HG03196 (cell line): ENCODE data around the gene MAPK8IP2.
A peak's percentile ranks its signal among the peaks of the same experiment; 100 is the strongest.

Experiments
- ATAC-seq: cut with Tn5 transposase; IDR thresholded peaks from one replicate; pipeline ENCODE4 v1.9.1; 2021; ENCODE audit not compliant: unreplicated experiment

The MAPK8IP2 gene

DNA sequence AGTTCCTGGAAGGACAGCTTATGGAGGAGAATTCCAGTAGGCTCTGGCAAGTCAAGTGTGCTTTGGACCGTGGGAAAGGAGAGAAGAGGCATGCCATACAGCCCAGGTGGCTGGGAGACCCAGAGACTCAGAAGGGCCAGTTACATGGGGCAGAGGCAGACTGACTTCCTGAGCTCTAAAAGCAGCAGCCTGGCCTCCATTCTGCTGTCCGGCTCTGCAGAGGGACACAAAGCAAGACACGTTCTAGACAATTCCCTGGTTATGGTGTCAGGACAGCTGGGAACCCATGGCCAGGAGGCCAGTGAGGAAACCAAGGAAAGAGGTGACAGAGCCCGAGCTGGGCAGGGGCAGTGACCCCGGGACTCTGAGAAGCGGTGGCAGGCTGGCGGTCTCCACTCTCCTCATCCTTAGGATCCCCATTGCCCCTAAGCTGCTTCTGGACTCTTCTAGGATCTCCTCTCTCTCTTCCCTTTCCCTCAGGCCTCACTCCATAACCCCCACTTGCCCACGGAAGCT is 25.1 kb upstream of the MAPK8IP2 start:
- no peak for ATAC-seq

- no peak for ATAC-seq
Measured at GRCh38 chr22:50576070-50576469, 24.5 kb upstream of the MAPK8IP2 start.

DNA sequence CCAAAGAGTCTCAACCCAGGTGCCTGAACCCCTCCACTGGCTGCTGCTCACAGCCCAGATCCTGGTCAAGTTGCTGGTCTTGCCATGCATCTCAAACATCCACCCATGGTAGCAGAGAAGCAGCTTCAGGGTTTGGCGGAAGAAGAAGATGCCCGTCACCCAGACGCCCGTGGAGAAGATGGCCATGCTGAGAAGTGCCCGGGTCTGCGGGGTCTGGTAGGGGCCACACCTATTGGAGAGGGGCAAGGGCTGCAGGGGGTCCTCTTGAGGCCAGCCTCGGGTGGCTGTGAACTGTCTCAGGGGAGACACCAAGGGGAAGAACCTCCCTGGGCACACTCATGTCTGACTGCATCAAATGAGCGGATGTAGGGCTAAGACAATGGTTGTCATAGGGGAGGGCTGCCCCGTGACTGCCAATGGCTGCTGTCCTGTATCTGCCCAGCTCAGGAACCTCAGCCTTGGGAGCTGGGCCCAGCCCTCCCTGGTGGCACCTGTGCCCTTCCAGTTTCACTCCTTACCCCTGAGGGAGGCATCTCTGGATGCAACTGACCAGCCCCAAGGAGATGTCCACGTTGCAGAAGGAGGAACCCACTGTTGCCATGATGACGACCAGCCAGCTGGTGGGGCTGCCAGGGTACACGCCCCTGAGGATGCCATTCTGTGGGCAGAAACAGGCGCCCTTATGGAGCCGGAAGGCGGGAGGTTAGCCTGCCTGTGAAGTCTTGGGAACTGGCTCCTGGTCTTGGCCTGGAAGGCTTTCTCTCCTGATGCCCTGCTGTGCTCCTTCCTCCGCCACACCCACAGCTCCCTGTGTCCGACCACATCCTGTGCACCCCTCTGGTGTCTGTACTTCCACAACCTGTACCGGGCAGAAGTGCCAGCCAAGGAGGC is 23.5 kb upstream of the MAPK8IP2 start:
- ATAC-seq, result no peak

DNA sequence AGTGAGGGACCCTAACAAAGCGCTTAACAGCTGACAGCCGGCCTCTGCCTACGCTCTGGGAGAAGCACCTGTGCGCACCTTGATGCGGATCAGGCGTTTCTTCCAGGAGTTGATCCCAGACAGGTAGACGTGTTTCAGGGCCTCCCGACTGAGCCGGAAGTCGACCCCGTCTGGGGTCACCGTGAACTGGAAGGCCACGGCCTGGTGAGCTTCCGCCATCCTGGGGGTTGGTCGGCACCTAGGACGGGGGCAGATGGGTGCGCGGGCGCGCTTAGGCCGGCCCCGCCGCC is 23.0 kb upstream of the MAPK8IP2 start:
- ATAC-seq, result no peak

DNA sequence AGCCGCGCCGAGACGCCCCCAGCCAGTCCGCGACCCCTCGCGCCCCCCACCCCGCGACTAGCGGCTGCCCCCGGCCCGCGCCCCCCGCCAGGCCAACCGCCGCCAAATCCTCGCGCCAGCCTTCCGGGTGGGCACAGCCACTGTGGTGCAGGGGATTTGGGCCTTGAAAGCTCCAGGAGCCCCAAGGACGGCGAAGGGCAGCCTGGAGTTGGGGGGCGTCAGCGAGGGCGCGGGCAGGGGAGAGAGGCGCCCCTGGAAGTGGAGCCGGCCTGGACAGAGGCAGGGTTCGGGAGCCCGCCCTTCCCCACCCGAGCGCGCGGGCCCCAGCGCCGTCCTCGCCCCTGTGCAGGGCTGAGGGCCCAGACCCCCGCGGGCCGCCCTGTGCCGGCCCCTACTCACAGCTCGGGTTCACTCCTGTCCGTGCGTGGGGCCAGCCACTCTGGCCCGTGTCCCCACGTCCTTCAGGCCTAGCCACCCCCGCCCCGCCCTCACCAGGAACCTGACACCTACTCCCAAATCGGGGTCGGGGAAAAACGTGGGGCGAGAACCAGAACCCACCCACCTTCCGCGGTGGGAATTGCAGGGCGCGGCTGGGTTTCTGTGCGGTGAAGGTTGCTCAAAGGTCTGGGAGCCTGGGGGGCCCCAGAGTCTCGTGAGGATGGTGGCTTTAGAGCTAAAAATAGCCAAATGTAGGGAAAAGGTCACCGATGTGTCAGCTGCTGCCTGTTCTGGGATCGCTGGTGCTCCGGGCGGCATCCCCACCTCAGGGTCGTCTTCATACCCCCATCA is 22.4 kb upstream of the MAPK8IP2 start, which contains the start of gene CPT1B:
Gene CPT1B, minus strand, starts transcription at position 441 of the 789 bp plus-strand sequence. CDS start 512 bp downstream, outside the sequence.
- ATAC-seq, result no peak

DNA sequence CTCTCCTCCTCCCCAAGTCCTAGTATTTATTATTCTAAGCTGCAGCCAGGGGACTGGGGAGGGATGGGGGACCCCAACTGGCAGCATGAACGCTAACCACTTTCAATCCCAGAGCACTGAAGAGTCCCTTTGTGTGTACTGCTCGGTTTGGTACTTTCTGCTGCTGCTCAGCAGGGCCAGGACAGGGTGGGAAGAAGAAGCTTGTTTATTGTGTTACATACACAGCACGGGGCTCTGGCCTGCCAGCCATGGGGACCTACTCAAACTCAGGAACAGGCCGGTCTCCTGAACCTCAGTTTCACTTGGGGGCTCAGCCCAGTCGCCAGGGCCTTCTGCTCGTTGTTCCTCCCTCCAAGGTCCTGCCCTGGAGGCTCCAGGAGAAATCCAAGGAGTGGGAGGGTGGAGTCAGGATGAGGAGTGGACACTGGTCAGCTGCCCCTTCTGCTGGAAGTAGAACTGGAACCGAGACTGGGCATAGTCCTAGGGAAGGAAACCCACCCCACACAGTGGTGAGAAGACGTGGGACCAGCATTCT is 21.8 kb upstream of the MAPK8IP2 start:
- no peak for ATAC-seq

DNA sequence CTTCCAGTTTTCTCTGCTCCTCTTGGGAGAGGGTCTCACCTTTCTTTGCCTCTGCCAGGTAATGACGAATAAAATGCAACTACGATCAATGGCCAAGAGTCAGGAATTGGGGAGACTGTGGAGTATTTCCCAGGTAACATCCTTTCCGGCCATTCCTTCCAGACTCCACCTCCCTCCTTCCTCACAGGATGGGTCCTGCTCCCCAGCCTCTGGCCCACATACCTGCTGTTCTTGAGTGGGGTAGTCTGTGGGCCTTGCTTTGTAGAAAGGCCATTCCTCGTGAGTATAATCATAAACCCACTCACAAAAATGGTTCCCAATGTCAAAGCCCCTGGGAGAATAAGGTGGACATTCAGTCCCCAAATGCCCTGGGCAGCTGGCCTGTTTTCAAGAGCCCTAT is 20.8 kb upstream of the MAPK8IP2 start:
- no peak for ATAC-seq

DNA sequence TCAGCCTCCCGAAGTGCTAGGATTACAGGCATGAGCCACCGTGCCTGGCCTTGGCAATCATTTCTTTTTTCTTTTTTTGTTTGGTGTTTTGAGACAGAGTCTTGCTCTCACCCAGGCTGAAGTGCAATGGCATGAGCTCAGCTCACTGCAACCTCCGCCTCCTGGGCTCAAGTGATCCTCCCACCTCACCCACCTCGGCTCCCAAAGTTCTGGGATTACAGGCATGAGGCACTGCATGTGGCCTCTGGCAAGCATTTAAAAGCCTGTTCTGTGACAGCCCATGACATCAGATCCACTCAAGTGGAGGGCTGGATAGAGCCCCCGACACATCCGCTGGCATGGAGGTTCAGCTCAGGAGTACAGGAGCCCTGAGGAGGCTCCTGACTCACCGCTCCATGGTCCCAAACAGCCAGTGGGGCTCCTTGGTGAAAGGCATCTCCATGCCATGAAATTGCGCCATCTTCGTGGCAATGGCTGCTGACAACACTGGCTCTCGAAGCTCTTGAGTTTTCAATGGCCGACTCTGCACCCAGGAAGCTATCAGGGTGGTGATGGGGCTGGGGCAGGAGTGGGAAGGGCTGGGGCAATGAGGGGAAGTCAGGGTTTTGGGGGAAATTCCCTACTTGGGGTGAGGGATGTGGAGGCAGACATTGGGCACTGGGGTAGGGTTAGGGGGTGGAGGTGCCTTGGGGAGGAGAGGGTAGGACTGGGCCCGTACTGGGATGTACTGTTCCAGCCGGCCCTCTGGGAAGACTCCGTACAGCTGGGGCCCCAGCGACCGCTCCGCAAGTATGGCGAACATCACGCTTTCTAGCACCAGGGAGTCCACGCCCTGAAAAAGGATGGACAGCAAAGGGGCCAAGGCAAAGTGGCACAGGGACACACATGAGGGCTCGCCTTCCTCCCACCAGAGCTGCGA is 19.3 kb upstream of the MAPK8IP2 start:
- ATAC-seq, result no peak

- no peak for ATAC-seq
Measured at GRCh38 chr22:50581950-50582492, 18.6 kb upstream of the MAPK8IP2 start.

- ATAC-seq, result peak; percentile 90
Measured at GRCh38 chr22:50582493-50583293, 17.9 kb upstream of the MAPK8IP2 start, which contains the start of gene CHKB. Gene CHKB (minus strand): TSS chr22:50582849. CDS start chr22:50582781, 68 bp downstream.

GRCh38 chr22:50583294-50583861 is 17.2 kb upstream of the MAPK8IP2 start:
- ATAC-seq, result no peak

DNA sequence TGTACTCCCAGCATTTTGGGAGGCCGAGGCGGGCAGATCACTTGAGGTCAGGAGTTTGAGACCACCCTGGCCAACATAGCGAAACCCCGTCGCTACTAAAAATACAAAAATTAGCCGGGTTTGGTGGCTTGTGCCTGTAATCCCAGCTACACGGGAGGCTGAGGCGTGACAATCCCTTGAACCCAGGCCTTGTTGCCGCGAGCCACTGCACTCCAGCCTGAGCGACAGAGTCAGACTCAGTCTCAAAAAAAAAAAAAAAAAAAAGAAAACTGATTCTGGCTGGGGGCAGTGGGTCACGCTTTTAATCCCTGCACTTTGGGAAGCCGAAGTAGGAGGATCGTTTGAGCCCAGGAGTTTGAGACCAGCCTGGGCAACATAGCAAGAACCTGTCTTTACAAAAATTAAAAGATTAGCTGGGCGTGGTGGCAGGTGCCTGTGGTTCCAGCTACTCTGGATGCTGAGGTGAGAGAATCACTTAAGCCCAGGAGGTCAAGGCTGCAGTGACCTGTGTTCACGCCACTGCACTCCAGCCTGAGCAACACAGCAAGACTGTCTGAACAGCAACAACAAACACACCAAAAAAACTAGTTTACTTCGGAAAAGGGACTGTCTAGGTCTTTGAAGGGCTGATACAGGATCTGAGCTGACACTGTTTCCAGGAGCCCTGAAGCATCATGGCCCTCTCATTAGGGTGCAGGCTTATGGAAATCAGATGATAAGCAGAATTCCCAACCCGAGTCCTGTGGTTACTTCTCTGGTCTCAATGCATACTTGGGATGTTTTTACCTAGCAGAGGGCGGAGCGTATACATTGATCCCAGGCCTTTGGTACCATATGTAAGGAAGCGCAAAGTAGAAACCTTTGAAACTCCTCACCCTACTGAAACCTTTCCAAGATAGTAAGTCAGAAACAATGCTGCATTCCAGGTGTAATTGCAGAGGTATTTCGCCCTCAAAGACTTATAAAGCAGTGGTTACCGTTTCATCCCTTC is 16.2 kb upstream of the MAPK8IP2 start:
- ATAC-seq, result no peak

- no peak for ATAC-seq
Measured at GRCh38 chr22:50585238-50585637, 15.4 kb upstream of the MAPK8IP2 start.

GRCh38 chr22:50585781-50586180 is 14.8 kb upstream of the MAPK8IP2 start:
- ATAC-seq, result no peak

DNA sequence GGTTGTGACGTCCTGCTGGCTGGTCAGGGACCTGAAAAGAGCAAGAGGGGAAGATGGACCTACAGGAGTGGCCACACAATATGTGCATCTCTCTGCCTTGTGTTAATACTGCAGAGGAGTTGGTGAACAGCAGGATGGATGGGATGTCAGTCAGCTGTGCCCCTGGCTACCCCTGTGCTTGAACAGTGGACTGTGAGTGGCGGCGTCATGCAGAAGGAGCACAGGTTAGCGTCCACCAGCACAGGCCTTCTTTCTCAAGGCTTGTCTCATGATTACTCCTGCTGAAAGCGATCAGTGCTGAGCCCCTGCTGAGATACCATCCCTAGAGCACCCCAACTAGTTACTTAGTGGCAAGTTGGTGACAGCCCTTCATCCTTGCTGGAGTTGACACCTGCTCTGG is 14.2 kb upstream of the MAPK8IP2 start:
- no peak for ATAC-seq

GRCh38 chr22:50587407-50587806 is 13.2 kb upstream of the MAPK8IP2 start:
- ATAC-seq, result no peak

DNA sequence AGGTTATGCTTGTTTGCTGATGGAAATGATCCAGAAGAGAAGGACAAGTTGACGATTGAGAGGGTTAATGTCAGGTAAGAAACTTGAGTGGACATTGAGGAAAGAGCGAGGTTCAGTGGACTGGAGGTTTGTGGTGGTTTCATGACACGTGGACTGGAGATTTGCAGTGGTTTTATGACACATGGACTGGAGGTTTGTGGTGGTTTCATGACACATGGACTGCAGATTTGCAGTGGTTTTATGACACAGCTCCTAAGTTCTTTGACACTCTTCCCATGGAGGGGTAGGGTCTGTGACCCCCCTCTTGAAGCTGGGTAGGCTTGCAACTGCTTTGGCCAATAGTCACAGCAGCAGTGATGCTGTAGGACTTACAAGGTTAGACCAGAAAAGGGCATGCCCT is 5.4 kb upstream of the MAPK8IP2 start:
- ATAC-seq, result no peak

- no peak for ATAC-seq
Measured at GRCh38 chr22:50597097-50597496, 3.5 kb upstream of the MAPK8IP2 start.
